HepG2 (cell line): ENCODE data around the gene DPP7. TPM values are rescaled to one million over a fixed set of nuclear protein-coding genes. Genes with fewer than 3 reads are reported as not detected.

Experiments used
- ARNT2 ChIP-seq: sonication (generic); formaldehyde crosslinking; IDR thresholded peaks from 2 replicates; pipeline ENCODE4 v1.8.0; 2022; ENCODE audit warnings: mild to moderate bottlenecking, low read depth, missing genetic modification reagents, moderate library complexity
- CHD2 ChIP-seq: IDR thresholded peaks from 2 replicates; pipeline ENCODE4 v1.6.1; 2011; ENCODE audit warnings: low read depth, low read length, improper control_type of control experiment
- DNMT3B ChIP-seq: conservative IDR thresholded peaks from 2 replicates; pipeline ENCODE4 v1.6.1; 2016; ENCODE audit warnings: missing biosample characterization, control low read depth
- JUN ChIP-seq: sonication (generic); formaldehyde crosslinking; IDR thresholded peaks from 2 replicates; pipeline ENCODE4 v1.4.0; 2020; ENCODE audit warnings: mild to moderate bottlenecking, missing genetic modification reagents
- KLF12 ChIP-seq: sonication (generic); formaldehyde crosslinking; IDR thresholded peaks from 2 replicates; pipeline ENCODE4 v1.4.0; 2020; ENCODE audit warnings: missing genetic modification reagents, borderline replicate concordance
- MNT ChIP-seq: fragments of 450-650 bp; IDR thresholded peaks from 2 replicates; pipeline ENCODE4 v1.6.1; 2016
- NPAS2 ChIP-seq: sonication (generic); formaldehyde crosslinking; IDR thresholded peaks from 2 replicates; pipeline ENCODE4 v1.8.0; 2022; ENCODE audit warnings: mild to moderate bottlenecking, missing genetic modification reagents, borderline replicate concordance
- NR3C1 ChIP-seq: sonication (generic); formaldehyde crosslinking; IDR thresholded peaks from 2 replicates; pipeline ENCODE4 v1.4.0; 2020; ENCODE audit warnings: missing genetic modification reagents
- PHB2 ChIP-seq: fragments of 450-650 bp; IDR thresholded peaks from 2 replicates; pipeline ENCODE4 v1.6.1; 2018; ENCODE audit not compliant: partially characterized antibody
- SOX5 ChIP-seq: IDR thresholded peaks from 2 replicates; pipeline ENCODE4 v1.6.1; 2016; ENCODE audit warnings: borderline replicate concordance
- TARDBP ChIP-seq: sonication (generic); formaldehyde crosslinking; IDR thresholded peaks from 2 replicates; pipeline ENCODE4 v1.8.0; 2022; ENCODE audit warnings: mild to moderate bottlenecking, missing genetic modification reagents
- TP53 ChIP-seq: sonication (generic); formaldehyde crosslinking; conservative IDR thresholded peaks from 2 replicates; pipeline ENCODE4 v1.4.0; 2020; ENCODE audit warnings: missing genetic modification reagents
- ZFP36 ChIP-seq: fragments of 150-350 bp; IDR thresholded peaks from 2 replicates; pipeline ENCODE4 v1.6.1; 2018; ENCODE audit warnings: borderline replicate concordance, low read length, low read depth; ENCODE audit not compliant: partially characterized antibody
- ZFP82 ChIP-seq: sonication (generic); formaldehyde crosslinking; IDR thresholded peaks from 2 replicates; pipeline ENCODE4 v1.5.1; 2020; ENCODE audit warnings: mild to moderate bottlenecking, missing genetic modification reagents, borderline replicate concordance
- ZNF225 ChIP-seq: sonication (generic); formaldehyde crosslinking; IDR thresholded peaks from 2 replicates; pipeline ENCODE4 v1.4.0; 2020; ENCODE audit warnings: mild to moderate bottlenecking, missing genetic modification reagents
- ZNF280B ChIP-seq: sonication (generic); formaldehyde crosslinking; IDR thresholded peaks from 2 replicates; pipeline ENCODE4 v1.5.0; 2020; ENCODE audit warnings: missing genetic modification reagents, mild to moderate bottlenecking, borderline replicate concordance
- ZNF350 ChIP-seq: sonication (generic); formaldehyde crosslinking; IDR thresholded peaks from 2 replicates; pipeline ENCODE4 v1.4.0; 2020; ENCODE audit warnings: mild to moderate bottlenecking, low read depth, missing genetic modification reagents, borderline replicate concordance
- ZNF598 ChIP-seq: sonication (generic); formaldehyde crosslinking; IDR thresholded peaks from 2 replicates; pipeline ENCODE4 v1.5.1; 2020; ENCODE audit warnings: mild to moderate bottlenecking, missing genetic modification reagents, borderline replicate concordance
- ZNF660 ChIP-seq: sonication (generic); formaldehyde crosslinking; IDR thresholded peaks from 2 replicates; pipeline ENCODE4 v1.5.1; 2020; ENCODE audit warnings: mild to moderate bottlenecking, low read depth, missing genetic modification reagents, borderline replicate concordance
- ZNF674 ChIP-seq: sonication (generic); formaldehyde crosslinking; IDR thresholded peaks from 2 replicates; pipeline ENCODE4 v1.5.0; 2020; ENCODE audit warnings: low read depth, mild to moderate bottlenecking, missing genetic modification reagents
- ZNF724P ChIP-seq: sonication (generic); formaldehyde crosslinking; IDR thresholded peaks from 2 replicates; pipeline ENCODE4 v1.8.0; 2022; ENCODE audit warnings: missing genetic modification reagents, borderline replicate concordance
- polyA plus RNA-seq, 8 experiments: library from polyadenylated mRNA; depleted of rRNA in 3 of 8; stranded (reverse) in 7 of 8; unstranded in 1 of 8; fragments of >200 nt; fragmentation: Illumina TruSeq in 4 of 8; extraction: Trizol in 4 of 8; gene quantifications; 2 replicates each; pipeline versions ENCODE4 v1.2.1 to v1.2.3, GENCODE V29; 2011 to 2016; ENCODE audit warnings: low read depth in 4 of 8, missing spikeins in 1 of 8, mixed read lengths in 1 of 8; ENCODE audit not compliant: insufficient read depth in 1 of 8
- total RNA-seq, 5 experiments: library from RNA; depleted of rRNA; stranded (reverse); fragments of >200 nt; fragmentation: Illumina TruSeq; extraction: Trizol; gene quantifications; 2 replicates each; pipeline ENCODE4 v1.2.3, GENCODE V29; 2016; ENCODE audit warnings: low read depth in 1 of 5
- TF ChIP-seq, protein P1 (sequence below): sonication (generic); formaldehyde crosslinking; IDR thresholded peaks from 2 replicates; pipeline ENCODE4 v1.5.0; 2020; ENCODE audit warnings: mild to moderate bottlenecking, missing genetic modification reagents, borderline replicate concordance
- TF ChIP-seq, protein P2 (sequence below): IDR thresholded peaks from 2 replicates; pipeline ENCODE4 v1.6.1; 2012; ENCODE audit warnings: inconsistent platforms

Gene DPP7
- total and polyA plus RNA-seq, 2 of the 13 experiments (the other 11 are each of a cell fraction or from before 2014, with no cell fraction given) = 1.2 to 4.5 TPM

DNA sequence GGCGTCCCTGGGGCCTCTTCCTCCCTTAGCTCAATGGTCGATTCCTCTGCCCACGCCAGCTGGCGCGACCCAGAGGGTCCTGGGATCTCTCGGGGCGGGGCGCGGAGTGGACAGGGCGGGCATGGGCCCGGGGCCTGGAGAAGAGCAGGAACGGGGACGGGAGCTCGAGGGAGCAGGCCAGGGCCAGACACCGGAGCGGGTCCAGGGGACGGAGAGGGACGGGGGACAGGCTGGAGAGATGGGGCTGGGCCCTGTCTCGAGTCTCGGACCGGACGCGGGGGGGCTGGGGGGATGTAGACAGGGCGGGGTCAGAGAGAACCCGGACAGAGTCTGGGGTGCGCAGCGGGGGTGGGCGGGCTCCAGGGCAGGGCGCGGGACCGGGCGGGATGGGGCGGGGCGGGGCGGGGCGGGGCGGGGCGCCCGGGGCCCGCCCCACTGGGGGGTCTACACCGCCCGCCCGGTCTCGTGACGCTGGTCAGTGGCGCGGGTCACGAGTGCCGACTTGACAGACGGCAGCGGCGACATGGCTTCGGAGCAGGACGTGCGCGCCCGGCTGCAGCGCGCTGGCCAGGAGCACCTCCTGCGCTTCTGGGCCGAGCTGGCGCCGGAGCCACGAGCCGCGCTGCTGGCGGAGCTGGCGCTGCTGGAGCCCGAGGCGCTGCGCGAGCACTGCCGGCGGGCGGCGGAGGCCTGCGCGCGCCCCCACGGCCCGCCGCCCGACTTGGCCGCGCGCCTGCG, 37.4 kb downstream of the DPP7 start, which contains the start of gene UAP1L1 (continued):
- TF ChIP-seq, protein P1, sequence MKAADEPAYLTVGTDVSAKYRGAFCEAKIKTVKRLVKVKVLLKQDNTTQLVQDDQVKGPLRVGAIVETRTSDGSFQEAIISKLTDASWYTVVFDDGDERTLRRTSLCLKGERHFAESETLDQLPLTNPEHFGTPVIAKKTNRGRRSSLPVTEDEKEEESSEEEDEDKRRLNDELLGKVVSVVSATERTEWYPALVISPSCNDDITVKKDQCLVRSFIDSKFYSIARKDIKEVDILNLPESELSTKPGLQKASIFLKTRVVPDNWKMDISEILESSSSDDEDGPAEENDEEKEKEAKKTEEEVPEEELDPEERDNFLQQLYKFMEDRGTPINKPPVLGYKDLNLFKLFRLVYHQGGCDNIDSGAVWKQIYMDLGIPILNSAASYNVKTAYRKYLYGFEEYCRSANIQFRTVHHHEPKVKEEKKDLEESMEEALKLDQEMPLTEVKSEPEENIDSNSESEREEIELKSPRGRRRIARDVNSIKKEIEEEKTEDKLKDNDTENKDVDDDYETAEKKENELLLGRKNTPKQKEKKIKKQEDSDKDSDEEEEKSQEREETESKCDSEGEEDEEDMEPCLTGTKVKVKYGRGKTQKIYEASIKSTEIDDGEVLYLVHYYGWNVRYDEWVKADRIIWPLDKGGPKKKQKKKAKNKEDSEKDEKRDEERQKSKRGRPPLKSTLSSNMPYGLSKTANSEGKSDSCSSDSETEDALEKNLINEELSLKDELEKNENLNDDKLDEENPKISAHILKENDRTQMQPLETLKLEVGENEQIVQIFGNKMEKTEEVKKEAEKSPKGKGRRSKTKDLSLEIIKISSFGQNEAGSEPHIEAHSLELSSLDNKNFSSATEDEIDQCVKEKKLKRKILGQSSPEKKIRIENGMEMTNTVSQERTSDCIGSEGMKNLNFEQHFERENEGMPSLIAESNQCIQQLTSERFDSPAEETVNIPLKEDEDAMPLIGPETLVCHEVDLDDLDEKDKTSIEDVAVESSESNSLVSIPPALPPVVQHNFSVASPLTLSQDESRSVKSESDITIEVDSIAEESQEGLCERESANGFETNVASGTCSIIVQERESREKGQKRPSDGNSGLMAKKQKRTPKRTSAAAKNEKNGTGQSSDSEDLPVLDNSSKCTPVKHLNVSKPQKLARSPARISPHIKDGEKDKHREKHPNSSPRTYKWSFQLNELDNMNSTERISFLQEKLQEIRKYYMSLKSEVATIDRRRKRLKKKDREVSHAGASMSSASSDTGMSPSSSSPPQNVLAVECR (CRISPR knock-in tag) = peak; percentile 49; the same call in 1 of the 2 replicates
- TF ChIP-seq ZNF350 (CRISPR knock-in tag) = no peak
- TF ChIP-seq SOX5 = no peak
- 0 out of 2 replicates have a peak, but pooled peaks have one; percentile 26 for TF ChIP-seq ZNF598 (CRISPR knock-in tag)
- no peak for TF ChIP-seq NPAS2 (CRISPR knock-in tag)
- TF ChIP-seq JUN = no peak
- TF ChIP-seq ZNF280B (CRISPR knock-in tag) = no peak
- peak; percentile 28; the same call in 1 of the 2 replicates for TF ChIP-seq ARNT2 (CRISPR knock-in tag)
- no peak for TF ChIP-seq TARDBP
- no peak for TF ChIP-seq MNT
- TF ChIP-seq PHB2 = no peak
- no peak for TF ChIP-seq DNMT3B (CRISPR knock-in tag)
- TF ChIP-seq KLF12 (CRISPR knock-in tag) = no peak
- no peak for TF ChIP-seq ZNF660 (CRISPR knock-in tag)
- no peak; the same call in 1 of the 2 replicates for TF ChIP-seq NR3C1 (CRISPR knock-in tag)
- TF ChIP-seq ZFP36 = no peak
- TF ChIP-seq, protein P2, sequence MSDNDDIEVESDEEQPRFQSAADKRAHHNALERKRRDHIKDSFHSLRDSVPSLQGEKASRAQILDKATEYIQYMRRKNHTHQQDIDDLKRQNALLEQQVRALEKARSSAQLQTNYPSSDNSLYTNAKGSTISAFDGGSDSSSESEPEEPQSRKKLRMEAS = peak; percentile 13; the same call in 1 of the 2 replicates
- TF ChIP-seq ZNF674 = no peak
- TF ChIP-seq CHD2 = no peak
- TF ChIP-seq ZNF225 (CRISPR knock-in tag) = no peak
- TF ChIP-seq ZFP82 (CRISPR knock-in tag) = peak; percentile 47; the same call in 1 of the 2 replicates
- no peak for TF ChIP-seq TP53 (CRISPR knock-in tag)
- peak; percentile 36; the same call in 1 of the 2 replicates for TF ChIP-seq ZNF724P
